ENCODE measurements around the gene GPR137. TPM values are rescaled to one million over a fixed set of nuclear protein-coding genes. Genes with fewer than 3 reads are reported as not detected.

Gene GPR137
- polyA plus RNA-seq, 3 donors, result 7.8 to 21.0 (median 9.3) TPM

GRCh38 chr11:64238999-64239398 lies 46.6 kb upstream of the GPR137 start:
- H3K27ac Mint-ChIP-seq, result peak overlapping the region; percentile 100
- H3K4me1 ChIP-seq (ENCODE audit: control insufficient read depth in 1 of 2, insufficient read depth in 2 of 2, low read length in 2 of 2), result peaks cover 59 to 71% of the 10 kb centered on the region in 2 donors
- peak overlapping the region; percentile 95 for H3K9ac ChIP-seq (ENCODE audit: insufficient read depth, low read length, poor library complexity, severe bottlenecking)
- peaks cover 18 to 21% of the 10 kb centered on the region in 2 donors for H3K36me3 Mint-ChIP-seq
- H3K27me3 ChIP-seq (ENCODE audit: control insufficient read depth in 2 of 2, insufficient read depth in 2 of 2, low read length in 2 of 2), result peaks cover 0 to under 1% of the 10 kb centered on the region in 2 donors
- H3K4me2 ChIP-seq (replicated peaks; ENCODE audit: extremely low read depth, low read length, poor library complexity, severe bottlenecking), result peak overlapping the region; percentile 23
- H3K4me1 Mint-ChIP-seq, result peaks cover 55% of the 10 kb centered on the region
- 11% methylated on average over 4 of the region's 5 CpGs for WGBS (ENCODE audit: insufficient coverage)
- H4K20me1 ChIP-seq (ENCODE audit: insufficient read depth, low read length), result no peaks in the 10 kb centered on the region
- peak overlapping the region; percentile 96 to 100 for H3K27ac ChIP-seq (ENCODE audit: low read depth in 1 of 2, low read length in 2 of 2)
- no peaks in the 10 kb centered on the region for H3K9me3 Mint-ChIP-seq
- peaks cover 9% of the 10 kb centered on the region in 2 donors for H3K36me3 ChIP-seq (replicated peaks in 1 of 2; ENCODE audit: control insufficient read depth in 1 of 2, insufficient read depth in 2 of 2, low read length in 2 of 2)
- no peak overlapping the region for H2AFZ ChIP-seq (ENCODE audit: insufficient read depth, low read depth, low read length, poor library complexity, severe bottlenecking)
- peak overlapping the region in 1 of 3 experiments; percentile 14 for H3K4me3 ChIP-seq (replicated peaks in 1 of 3; ENCODE audit: low read depth in 2 of 3, low read length in 3 of 3)
- H3K79me2 ChIP-seq (ENCODE audit: insufficient read depth, low read length), result peaks cover 25% of the 10 kb centered on the region
- no peaks in the 10 kb centered on the region for H3K9me3 ChIP-seq (replicated peaks in 1 of 2; ENCODE audit: control insufficient read depth in 1 of 2, insufficient read depth in 1 of 2, low read length in 2 of 2)
- H3K27me3 Mint-ChIP-seq (ENCODE audit: low read depth in 3 of 3), result peaks cover 2 to 9% (median 9%) of the 10 kb centered on the region in 3 donors
- DNase-seq, result peak; percentile 59 to 72 (median 67)
- H3K4me3 Mint-ChIP-seq, result peak overlapping the region; percentile 16 to 46
- no peak for TF ChIP-seq CTCF (IDR thresholded peaks at IDR 0.05)
- intact Hi-C loops (cut with micrococcal nuclease), result no loop called here

- DNase-seq, result peak; percentile 97 to 100 (median 98)
- H3K4me1 ChIP-seq (ENCODE audit: control insufficient read depth in 1 of 2, insufficient read depth in 2 of 2, low read length in 2 of 2), result peaks cover 60 to 75% of the 10 kb centered on the region in 2 donors
- peak overlapping the region; percentile 99 for H3K4me2 ChIP-seq (replicated peaks; ENCODE audit: extremely low read depth, low read length, poor library complexity, severe bottlenecking)
- H3K36me3 ChIP-seq (replicated peaks in 1 of 2; ENCODE audit: control insufficient read depth in 1 of 2, insufficient read depth in 2 of 2, low read length in 2 of 2), result peaks cover 10 to 12% of the 10 kb centered on the region in 2 donors
- no peaks in the 10 kb centered on the region for H4K20me1 ChIP-seq (ENCODE audit: insufficient read depth, low read length)
- no peaks in the 10 kb centered on the region for H3K27me3 ChIP-seq (ENCODE audit: control insufficient read depth in 2 of 2, insufficient read depth in 2 of 2, low read length in 2 of 2)
- H3K4me1 Mint-ChIP-seq, result peaks cover 55% of the 10 kb centered on the region
- H3K27ac Mint-ChIP-seq, result peak overlapping the region; percentile 100
- peaks cover 2 to 9% (median 7%) of the 10 kb centered on the region in 3 donors for H3K27me3 Mint-ChIP-seq (ENCODE audit: low read depth in 3 of 3)
- H3K4me3 ChIP-seq (replicated peaks in 1 of 3; ENCODE audit: low read depth in 2 of 3, low read length in 3 of 3), result peak overlapping the region; percentile 40 to 84 (median 41)
- H3K27ac ChIP-seq (ENCODE audit: low read depth in 1 of 2, low read length in 2 of 2), result peak overlapping the region; percentile 96 to 100
- intact Hi-C loops (cut with micrococcal nuclease), result loop anchor here (2.0 to 5.0 kb wide), 4 partner anchors 13 to 65 kb away; partner anchors contain the start of genes FERMT3 (in 2 of the 2), CATSPERZ (in 1 of the 2), ESRRA (in 1 of the 2) and NUDT22 (in 1 of the 2)
- TF ChIP-seq CTCF (IDR thresholded peaks at IDR 0.05), result no peak
- no peaks in the 10 kb centered on the region for H3K9me3 Mint-ChIP-seq
- H3K79me2 ChIP-seq (ENCODE audit: insufficient read depth, low read length), result peaks cover 25% of the 10 kb centered on the region
- peak overlapping the region; percentile 87 to 92 for H3K4me3 Mint-ChIP-seq
- H3K36me3 Mint-ChIP-seq, result peaks cover 22 to 24% of the 10 kb centered on the region in 2 donors
- H2AFZ ChIP-seq (ENCODE audit: insufficient read depth, low read depth, low read length, poor library complexity, severe bottlenecking), result no peak overlapping the region
- 44% methylated on average over 8 of the region's 11 CpGs for WGBS (ENCODE audit: insufficient coverage)
- H3K9ac ChIP-seq (ENCODE audit: insufficient read depth, low read length, poor library complexity, severe bottlenecking), result peak overlapping the region; percentile 95
- no peaks in the 10 kb centered on the region for H3K9me3 ChIP-seq (replicated peaks in 1 of 2; ENCODE audit: control insufficient read depth in 1 of 2, insufficient read depth in 1 of 2, low read length in 2 of 2)
Measured at GRCh38 chr11:64239662-64240434, 45.8 kb upstream of the GPR137 start.
